H9 (cell line): ENCODE measurements around the gene BICRAL. TPM values are rescaled to one million over a fixed set of nuclear protein-coding genes. Genes with fewer than 3 reads are reported as not detected.

Experiments
- DNase-seq: peaks from one replicate; pipeline ENCODE4 v3.0.0-alpha.2; 2017
- H2AFZ ChIP-seq: one replicate; pipeline ENCODE4 v1.6.1; 2013; ENCODE audit warnings: mild to moderate bottlenecking, low read length, control low read depth, moderate library complexity
- H2AK5ac ChIP-seq: 2 replicates; pipeline ENCODE4 v1.6.1; 2013; ENCODE audit warnings: low read length, control low read depth, mixed read lengths; ENCODE audit not compliant: insufficient read length
- H2BK120ac ChIP-seq: one replicate; pipeline ENCODE4 v1.6.1; 2013; ENCODE audit warnings: low read depth, mild to moderate bottlenecking, low read length, control low read depth, inconsistent platforms; ENCODE audit not compliant: poor library complexity, severe bottlenecking
- H2BK12ac ChIP-seq: 2 replicates; pipeline ENCODE4 v1.6.1; 2013; ENCODE audit warnings: low read length, control low read depth, mixed read lengths, low read depth; ENCODE audit not compliant: insufficient read length
- H2BK15ac ChIP-seq: 2 replicates; pipeline ENCODE4 v1.6.1; 2013; ENCODE audit warnings: low read depth, low read length, control low read depth
- H2BK20ac ChIP-seq: one replicate; pipeline ENCODE4 v1.6.1; 2013; ENCODE audit warnings: low read depth, mild to moderate bottlenecking, low read length, control low read depth, inconsistent platforms; ENCODE audit not compliant: poor library complexity, severe bottlenecking
- H2BK5ac ChIP-seq: 2 replicates; pipeline ENCODE4 v1.6.1; 2013; ENCODE audit warnings: low read length, control low read depth, mixed read lengths; ENCODE audit not compliant: insufficient read length
- H3K14ac ChIP-seq: 2 replicates; pipeline ENCODE4 v1.6.1; 2013; ENCODE audit warnings: low read length, control low read depth; ENCODE audit not compliant: insufficient read depth
- H3K18ac ChIP-seq: 2 replicates; pipeline ENCODE4 v1.6.1; 2013; ENCODE audit warnings: low read depth, mild to moderate bottlenecking, mixed read lengths, low read length, control low read depth; ENCODE audit not compliant: insufficient read length
- H3K23ac ChIP-seq: 2 replicates; pipeline ENCODE4 v1.6.1; 2013; ENCODE audit warnings: low read length, control low read depth, mixed read lengths, low read depth; ENCODE audit not compliant: insufficient read length
- H3K23me2 ChIP-seq: 2 replicates; pipeline ENCODE4 v1.6.1; 2013; ENCODE audit warnings: low read depth, mild to moderate bottlenecking, mixed read lengths, low read length, control low read depth; ENCODE audit not compliant: insufficient read length, poor library complexity, severe bottlenecking
- H3K27ac ChIP-seq: 2 replicates; pipeline ENCODE4 v1.5.1; 2013; ENCODE audit warnings: low read length, control low read depth, mixed read lengths, low read depth; ENCODE audit not compliant: insufficient read length
- H3K27me3 ChIP-seq: 2 replicates; pipeline ENCODE4 v1.6.1; 2013; ENCODE audit warnings: low read length, control low read depth, inconsistent platforms; ENCODE audit not compliant: insufficient read depth
- H3K4ac ChIP-seq: 2 replicates; pipeline ENCODE4 v1.6.1; 2013; ENCODE audit warnings: low read depth, mild to moderate bottlenecking, control low read depth, inconsistent platforms, low read length, moderate library complexity
- H3K4me1 ChIP-seq: 2 replicates; pipeline ENCODE4 v1.6.1; 2013; ENCODE audit warnings: low read length, control low read depth, inconsistent platforms; ENCODE audit not compliant: insufficient read depth
- H3K4me2 ChIP-seq: 2 replicates; pipeline ENCODE4 v1.6.1; 2013; ENCODE audit warnings: low read length, control low read depth, mixed read lengths; ENCODE audit not compliant: insufficient read length, insufficient read depth
- H3K56ac ChIP-seq: 2 replicates; pipeline ENCODE4 v1.6.1; 2013; ENCODE audit warnings: low read depth, mild to moderate bottlenecking, mixed read lengths, low read length, control low read depth; ENCODE audit not compliant: insufficient read length
- H3K79me1 ChIP-seq: 2 replicates; pipeline ENCODE4 v1.6.1; 2013; ENCODE audit warnings: low read depth, mild to moderate bottlenecking, moderate library complexity, low read length, control low read depth, inconsistent platforms; ENCODE audit not compliant: insufficient read depth, poor library complexity, severe bottlenecking
- H3K79me2 ChIP-seq: 2 replicates; pipeline ENCODE4 v1.6.1; 2013; ENCODE audit warnings: low read length, control low read depth, inconsistent platforms; ENCODE audit not compliant: insufficient read depth
- H3K9ac ChIP-seq: 2 replicates; pipeline ENCODE4 v1.6.1; 2013; ENCODE audit warnings: low read length, control low read depth, mixed read lengths; ENCODE audit not compliant: insufficient read length; ENCODE audit errors: extremely low read depth
- H3K9me3 ChIP-seq: one replicate; pipeline ENCODE4 v1.6.1; 2013; ENCODE audit warnings: low read depth, low read length, inconsistent platforms; ENCODE audit not compliant: control insufficient read depth
- H3T11ph ChIP-seq: one replicate; pipeline ENCODE4 v1.6.1; 2013; ENCODE audit warnings: mild to moderate bottlenecking, low read length, control low read depth, inconsistent platforms
- H4K20me1 ChIP-seq: one replicate; pipeline ENCODE4 v1.6.1; 2013; ENCODE audit not compliant: control insufficient read depth, insufficient read length, insufficient read depth
- H4K5ac ChIP-seq: 2 replicates; pipeline ENCODE4 v1.6.1; 2013; ENCODE audit warnings: low read depth, mild to moderate bottlenecking, mixed read lengths, low read length, control low read depth; ENCODE audit not compliant: insufficient read length
- H4K8ac ChIP-seq: replicated peaks from 2 replicates; pipeline ENCODE4 v1.6.1; 2013; ENCODE audit warnings: low read length, control low read depth, mixed read lengths, low read depth; ENCODE audit not compliant: insufficient read length
- H4K91ac ChIP-seq: 2 replicates; pipeline ENCODE4 v1.6.1; 2013; ENCODE audit warnings: low read depth, mild to moderate bottlenecking, moderate library complexity, mixed read lengths, low read length, control low read depth; ENCODE audit not compliant: insufficient read length
- H3K27ac Mint-ChIP-seq, 3 experiments: 2 replicates in 2 of 3; 3 replicates in 1 of 3; pipeline ENCODE4 v1.8.0; 2020 to 2021; ENCODE audit warnings: mixed read lengths in 3 of 3, mild to moderate bottlenecking in 1 of 3, moderate library complexity in 1 of 3
- H3K27me3 Mint-ChIP-seq: 2 replicates; pipeline ENCODE4 v1.8.0; 2021; ENCODE audit warnings: low read depth, mild to moderate bottlenecking, moderate library complexity, mixed read lengths
- H3K36me3 Mint-ChIP-seq, 3 experiments: 2 replicates in 2 of 3; 3 replicates in 1 of 3; pipeline ENCODE4 v1.8.0; 2020 to 2021; ENCODE audit warnings: low read depth in 3 of 3, mixed read lengths in 3 of 3; ENCODE audit not compliant: insufficient read depth in 1 of 3
- H3K4me1 Mint-ChIP-seq, 2 experiments: 2 replicates each; pipeline ENCODE4 v1.8.0; 2020; ENCODE audit warnings: mixed read lengths in 2 of 2
- H3K4me3 Mint-ChIP-seq, 2 experiments: 2 replicates in 1 of 2; 3 replicates in 1 of 2; pipeline ENCODE4 v1.8.0; 2020 to 2021; ENCODE audit warnings: mild to moderate bottlenecking in 2 of 2, mixed read lengths in 2 of 2, moderate library complexity in 1 of 2
- H3K9me3 Mint-ChIP-seq, 2 experiments: 2 replicates in 1 of 2; 3 replicates in 1 of 2; pipeline ENCODE4 v1.8.0; 2020; ENCODE audit warnings: mild to moderate bottlenecking in 2 of 2, mixed read lengths in 2 of 2, moderate library complexity in 1 of 2
- CTCF ChIP-seq: fragments of 200-600 bp; sonication (generic); conservative IDR thresholded peaks from 3 replicates; pipeline ENCODE4 v1.8.0; 2021; ENCODE audit warnings: antibody characterized with exemption, mild to moderate bottlenecking
- WGBS: extraction: QIAGEN DNeasy Blood & Tissue Kit; methylation state at CpG from one replicate; pipeline ENCODE4 v1.1.7; 2013; ENCODE audit warnings: missing lambda C conversion rate, low lambda C conversion rate, mixed read lengths; ENCODE audit not compliant: insufficient read length; ENCODE audit errors: extremely low coverage; 5-methylcytosine and 5-hydroxymethylcytosine counted together
- total RNA-seq: library from RNA; stranded (reverse); gene quantifications from 2 replicates; pipeline ENCODE4 v1.2.1, GENCODE V29; 2021

BICRAL gene
- total RNA-seq, 1 experiment from 2014 or later: 9.8 TPM

GRCh38 chr6:42783177-42783875 is 1.5 kb downstream of the BICRAL start:
- no peaks in the 10 kb centered on the region for H3K9me3 Mint-ChIP-seq
- no CpG with 5 or more reads among the region's 79 CpGs for WGBS
- no peak overlapping the region for H2AFZ ChIP-seq

More at GRCh38 chr6:42783177-42783875, 1.5 kb downstream of the BICRAL start:
- peak overlapping the region; percentile 69 for H3K4me2 ChIP-seq
- H3K18ac ChIP-seq: peak overlapping the region; percentile 99
- H3K4me1 ChIP-seq: no peaks in the 10 kb centered on the region
- TF ChIP-seq CTCF: no peak
- Mint-ChIP-seq H3K27me3 (peaks cover 1% of the 10 kb centered on the region; the same call in 1 of the 2 replicates), H3K36me3 (peaks cover 1 to 14% (median 5%) of the 10 kb centered on the region in 3 experiments; a peak in 6 of 7 replicates), H3K27ac (peak overlapping the region; percentile 98 to 100 (median 99)), H3K4me3 (peak overlapping the region; percentile 93 to 95), H3K4me1 (peaks cover 17 to 19% of the 10 kb centered on the region in 2 experiments)
- peak overlapping the region; percentile 42 for H2BK5ac ChIP-seq
- peaks cover 3% of the 10 kb centered on the region for H3K79me1 ChIP-seq
- peak overlapping the region; percentile 96 for H3K27ac ChIP-seq
- peak overlapping the region; percentile 90 for H4K91ac ChIP-seq
- H2BK12ac ChIP-seq: no peak overlapping the region
- H2AK5ac ChIP-seq: no peak overlapping the region
- H3K23me2 ChIP-seq: no peaks in the 10 kb centered on the region
- peak; percentile 57 for DNase-seq
- peak overlapping the region; percentile 42; the same call in 1 of the 2 replicates for H3K4ac ChIP-seq
- H3K14ac ChIP-seq: peak overlapping the region; percentile 98
- H3K27me3 ChIP-seq: no peaks in the 10 kb centered on the region
- H3K23ac ChIP-seq: no peak overlapping the region
- peaks cover 7% of the 10 kb centered on the region; the same call in 1 of the 2 replicates for H3K79me2 ChIP-seq
- no peak overlapping the region for H2BK15ac ChIP-seq
- H3K9me3 ChIP-seq: no peaks in the 10 kb centered on the region
- H3K56ac ChIP-seq: peak overlapping the region; percentile 7
- H4K5ac ChIP-seq: no peak overlapping the region
- no peaks in the 10 kb centered on the region for H4K20me1 ChIP-seq
- H4K8ac ChIP-seq: no peak overlapping the region
- no peak overlapping the region for H2BK20ac ChIP-seq
- peak overlapping the region; percentile 92 for H2BK120ac ChIP-seq
- no peak overlapping the region for H3T11ph ChIP-seq
- H3K9ac ChIP-seq: peak overlapping the region; percentile 90
